Measurements from ENCODE around the gene HNRNPDL.
A peak's percentile ranks its signal among the peaks of the same experiment; 100 is the strongest.
"Not testable (repeated sequence)": the region's sequence is repeated elsewhere in the genome, so short reads cannot be mapped to it uniquely, and the experiment has no call there.

The HNRNPDL gene

GRCh38 chr4:82386312-82386711 is 44.0 kb downstream of the HNRNPDL start:
- DNase-seq (ENCODE audit: low read depth): not testable (repeated sequence)

- no peak for DNase-seq (ENCODE audit: low read depth)
Observed at GRCh38 chr4:82382751-82383150, 47.5 kb downstream of the HNRNPDL start.

GRCh38 chr4:82381661-82382296 is 48.5 kb downstream of the HNRNPDL start:
- no peak for DNase-seq (ENCODE audit: low read depth)

DNA sequence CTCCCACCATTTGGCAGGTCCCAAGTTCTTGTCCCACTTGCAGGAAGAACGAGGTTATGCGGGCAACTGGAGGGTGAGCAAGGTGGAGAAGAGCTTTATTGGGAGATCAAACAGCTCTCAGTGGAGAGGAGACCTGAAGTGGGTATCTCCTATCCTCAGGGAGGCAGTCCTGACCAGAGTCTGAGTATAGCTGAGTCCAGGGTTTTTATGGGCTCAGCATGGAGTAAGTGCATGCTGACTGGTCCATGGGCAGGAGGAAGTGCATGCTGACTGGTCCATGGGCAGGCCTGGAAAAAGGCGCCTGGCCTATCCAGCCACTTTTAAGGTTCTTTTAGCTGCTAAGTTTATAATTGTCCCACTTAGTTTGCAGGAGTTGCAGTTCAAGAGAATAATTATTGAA is 49.0 kb downstream of the HNRNPDL start:
- DNase-seq (ENCODE audit: low read depth): no peak

GRCh38 chr4:82380831-82381230 is 49.4 kb downstream of the HNRNPDL start:
- no peak for DNase-seq (ENCODE audit: low read depth)

- no peak for DNase-seq (ENCODE audit: low read depth)
Observed at GRCh38 chr4:82380344-82380743, 49.9 kb downstream of the HNRNPDL start.

- no peak for DNase-seq (ENCODE audit: low read depth)
Observed at GRCh38 chr4:82376109-82376508, 54.2 kb downstream of the HNRNPDL start.

DNA sequence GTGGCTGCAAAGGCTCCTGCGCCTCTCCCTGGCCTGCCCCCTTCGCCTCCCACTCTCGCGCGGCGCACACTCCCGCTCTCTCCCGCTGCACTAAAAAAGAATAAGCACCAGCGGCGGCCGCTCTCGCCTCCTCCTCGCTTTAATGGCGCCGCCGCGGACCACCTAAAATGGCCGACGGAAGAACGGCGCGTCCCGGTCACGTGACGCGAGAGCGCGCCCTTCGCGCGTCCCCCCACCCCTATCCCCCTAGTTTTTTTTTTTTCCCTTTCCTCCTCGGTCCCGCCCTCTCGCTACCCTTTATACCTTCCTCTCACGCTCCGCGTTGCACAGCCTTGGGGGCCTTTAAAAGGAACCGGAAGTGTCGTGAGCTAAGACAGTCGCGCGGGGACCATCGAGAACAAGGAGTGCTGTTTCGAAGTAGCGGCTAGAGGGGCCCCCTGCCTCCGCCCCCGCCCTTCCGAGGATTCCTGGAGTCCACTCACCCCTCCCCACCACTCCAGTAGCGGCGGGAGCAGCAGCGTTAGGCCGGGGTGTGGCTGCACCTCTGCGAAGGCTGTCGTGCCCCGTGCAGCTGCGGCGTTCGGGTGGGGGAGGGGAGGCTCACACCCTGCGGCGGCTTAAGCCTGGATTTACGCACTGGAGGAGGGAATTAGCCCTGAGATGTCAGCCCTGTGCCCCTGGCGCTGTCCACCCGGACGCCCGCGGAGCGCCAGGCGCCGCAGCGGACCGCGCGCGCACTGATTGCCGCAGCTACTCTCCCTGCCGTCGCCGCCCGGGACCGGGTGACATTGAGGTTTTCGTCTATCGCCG is 56.2 kb downstream of the HNRNPDL start, which contains the start of gene HNRNPD:
Gene HNRNPD (minus strand): TSS at position 176 of the 810 bp plus-strand sequence. CDS start 313 bp downstream, outside the sequence.
- DNase-seq (ENCODE audit: low read depth): peak; percentile 98

DNA sequence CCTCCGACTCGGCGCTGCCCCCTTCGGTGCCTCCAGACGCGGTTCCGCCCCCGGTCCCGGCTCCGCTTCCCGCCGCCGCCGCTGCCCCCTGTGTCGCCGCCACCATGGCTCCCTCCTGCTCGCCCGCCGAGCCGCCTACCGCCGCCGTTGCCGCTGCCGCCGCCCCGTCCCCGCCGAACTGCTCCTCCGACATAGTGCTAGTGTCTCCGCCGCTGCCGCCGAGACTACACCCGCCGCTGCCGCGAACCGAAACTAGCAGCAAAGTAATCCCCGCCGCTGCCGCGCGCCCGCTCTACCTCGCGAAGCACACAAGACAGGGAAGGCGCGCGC is 56.8 kb downstream of the HNRNPDL start:
- no peak for DNase-seq (ENCODE audit: low read depth)

Measured in HS-5 (cell line).